H9 (cell line): Measurements from ENCODE around the gene SLC7A5. TPM values are rescaled to one million over a fixed set of nuclear protein-coding genes. Genes with fewer than 3 reads are reported as not detected.
A peak's percentile ranks its signal among the peaks of the same experiment; 100 is the strongest.
"Not testable (repeated sequence)": the region's sequence is repeated elsewhere in the genome, so short reads cannot be mapped to it uniquely, and the experiment has no call there.

Experiments used
- DNase-seq: peaks from one replicate; pipeline ENCODE4 v3.0.0-alpha.2; 2017
- H2AFZ ChIP-seq: one replicate; pipeline ENCODE4 v1.6.1; 2013; ENCODE audit warnings: mild to moderate bottlenecking, low read length, control low read depth, moderate library complexity
- H2AK5ac ChIP-seq: 2 replicates; pipeline ENCODE4 v1.6.1; 2013; ENCODE audit warnings: low read length, control low read depth, mixed read lengths; ENCODE audit not compliant: insufficient read length
- H2BK120ac ChIP-seq: one replicate; pipeline ENCODE4 v1.6.1; 2013; ENCODE audit warnings: low read depth, mild to moderate bottlenecking, low read length, control low read depth, inconsistent platforms; ENCODE audit not compliant: poor library complexity, severe bottlenecking
- H2BK12ac ChIP-seq: 2 replicates; pipeline ENCODE4 v1.6.1; 2013; ENCODE audit warnings: low read length, control low read depth, mixed read lengths, low read depth; ENCODE audit not compliant: insufficient read length
- H2BK15ac ChIP-seq: 2 replicates; pipeline ENCODE4 v1.6.1; 2013; ENCODE audit warnings: low read depth, low read length, control low read depth
- H2BK20ac ChIP-seq: one replicate; pipeline ENCODE4 v1.6.1; 2013; ENCODE audit warnings: low read depth, mild to moderate bottlenecking, low read length, control low read depth, inconsistent platforms; ENCODE audit not compliant: poor library complexity, severe bottlenecking
- H2BK5ac ChIP-seq: 2 replicates; pipeline ENCODE4 v1.6.1; 2013; ENCODE audit warnings: low read length, control low read depth, mixed read lengths; ENCODE audit not compliant: insufficient read length
- H3K14ac ChIP-seq: 2 replicates; pipeline ENCODE4 v1.6.1; 2013; ENCODE audit warnings: low read length, control low read depth; ENCODE audit not compliant: insufficient read depth
- H3K18ac ChIP-seq: 2 replicates; pipeline ENCODE4 v1.6.1; 2013; ENCODE audit warnings: low read depth, mild to moderate bottlenecking, mixed read lengths, low read length, control low read depth; ENCODE audit not compliant: insufficient read length
- H3K23ac ChIP-seq: 2 replicates; pipeline ENCODE4 v1.6.1; 2013; ENCODE audit warnings: low read length, control low read depth, mixed read lengths, low read depth; ENCODE audit not compliant: insufficient read length
- H3K23me2 ChIP-seq: 2 replicates; pipeline ENCODE4 v1.6.1; 2013; ENCODE audit warnings: low read depth, mild to moderate bottlenecking, mixed read lengths, low read length, control low read depth; ENCODE audit not compliant: insufficient read length, poor library complexity, severe bottlenecking
- H3K27ac ChIP-seq: 2 replicates; pipeline ENCODE4 v1.5.1; 2013; ENCODE audit warnings: low read length, control low read depth, mixed read lengths, low read depth; ENCODE audit not compliant: insufficient read length
- H3K27me3 ChIP-seq: 2 replicates; pipeline ENCODE4 v1.6.1; 2013; ENCODE audit warnings: low read length, control low read depth, inconsistent platforms; ENCODE audit not compliant: insufficient read depth
- H3K4ac ChIP-seq: 2 replicates; pipeline ENCODE4 v1.6.1; 2013; ENCODE audit warnings: low read depth, mild to moderate bottlenecking, control low read depth, inconsistent platforms, low read length, moderate library complexity
- H3K4me1 ChIP-seq: 2 replicates; pipeline ENCODE4 v1.6.1; 2013; ENCODE audit warnings: low read length, control low read depth, inconsistent platforms; ENCODE audit not compliant: insufficient read depth
- H3K4me2 ChIP-seq: 2 replicates; pipeline ENCODE4 v1.6.1; 2013; ENCODE audit warnings: low read length, control low read depth, mixed read lengths; ENCODE audit not compliant: insufficient read length, insufficient read depth
- H3K56ac ChIP-seq: 2 replicates; pipeline ENCODE4 v1.6.1; 2013; ENCODE audit warnings: low read depth, mild to moderate bottlenecking, mixed read lengths, low read length, control low read depth; ENCODE audit not compliant: insufficient read length
- H3K79me1 ChIP-seq: 2 replicates; pipeline ENCODE4 v1.6.1; 2013; ENCODE audit warnings: low read depth, mild to moderate bottlenecking, moderate library complexity, low read length, control low read depth, inconsistent platforms; ENCODE audit not compliant: insufficient read depth, poor library complexity, severe bottlenecking
- H3K79me2 ChIP-seq: 2 replicates; pipeline ENCODE4 v1.6.1; 2013; ENCODE audit warnings: low read length, control low read depth, inconsistent platforms; ENCODE audit not compliant: insufficient read depth
- H3K9ac ChIP-seq: 2 replicates; pipeline ENCODE4 v1.6.1; 2013; ENCODE audit warnings: low read length, control low read depth, mixed read lengths; ENCODE audit not compliant: insufficient read length; ENCODE audit errors: extremely low read depth
- H3K9me3 ChIP-seq: one replicate; pipeline ENCODE4 v1.6.1; 2013; ENCODE audit warnings: low read depth, low read length, inconsistent platforms; ENCODE audit not compliant: control insufficient read depth
- H3T11ph ChIP-seq: one replicate; pipeline ENCODE4 v1.6.1; 2013; ENCODE audit warnings: mild to moderate bottlenecking, low read length, control low read depth, inconsistent platforms
- H4K20me1 ChIP-seq: one replicate; pipeline ENCODE4 v1.6.1; 2013; ENCODE audit not compliant: control insufficient read depth, insufficient read length, insufficient read depth
- H4K5ac ChIP-seq: 2 replicates; pipeline ENCODE4 v1.6.1; 2013; ENCODE audit warnings: low read depth, mild to moderate bottlenecking, mixed read lengths, low read length, control low read depth; ENCODE audit not compliant: insufficient read length
- H4K8ac ChIP-seq: replicated peaks from 2 replicates; pipeline ENCODE4 v1.6.1; 2013; ENCODE audit warnings: low read length, control low read depth, mixed read lengths, low read depth; ENCODE audit not compliant: insufficient read length
- H4K91ac ChIP-seq: 2 replicates; pipeline ENCODE4 v1.6.1; 2013; ENCODE audit warnings: low read depth, mild to moderate bottlenecking, moderate library complexity, mixed read lengths, low read length, control low read depth; ENCODE audit not compliant: insufficient read length
- H3K27ac Mint-ChIP-seq, 3 experiments: 2 replicates in 2 of 3; 3 replicates in 1 of 3; pipeline ENCODE4 v1.8.0; 2020 to 2021; ENCODE audit warnings: mixed read lengths in 3 of 3, mild to moderate bottlenecking in 1 of 3, moderate library complexity in 1 of 3
- H3K27me3 Mint-ChIP-seq: 2 replicates; pipeline ENCODE4 v1.8.0; 2021; ENCODE audit warnings: low read depth, mild to moderate bottlenecking, moderate library complexity, mixed read lengths
- H3K36me3 Mint-ChIP-seq, 3 experiments: 2 replicates in 2 of 3; 3 replicates in 1 of 3; pipeline ENCODE4 v1.8.0; 2020 to 2021; ENCODE audit warnings: low read depth in 3 of 3, mixed read lengths in 3 of 3; ENCODE audit not compliant: insufficient read depth in 1 of 3
- H3K4me1 Mint-ChIP-seq, 2 experiments: 2 replicates each; pipeline ENCODE4 v1.8.0; 2020; ENCODE audit warnings: mixed read lengths in 2 of 2
- H3K4me3 Mint-ChIP-seq, 2 experiments: 2 replicates in 1 of 2; 3 replicates in 1 of 2; pipeline ENCODE4 v1.8.0; 2020 to 2021; ENCODE audit warnings: mild to moderate bottlenecking in 2 of 2, mixed read lengths in 2 of 2, moderate library complexity in 1 of 2
- H3K9me3 Mint-ChIP-seq, 2 experiments: 2 replicates in 1 of 2; 3 replicates in 1 of 2; pipeline ENCODE4 v1.8.0; 2020; ENCODE audit warnings: mild to moderate bottlenecking in 2 of 2, mixed read lengths in 2 of 2, moderate library complexity in 1 of 2
- WGBS: extraction: QIAGEN DNeasy Blood & Tissue Kit; methylation state at CpG from one replicate; pipeline ENCODE4 v1.1.7; 2013; ENCODE audit warnings: missing lambda C conversion rate, low lambda C conversion rate, mixed read lengths; ENCODE audit not compliant: insufficient read length; ENCODE audit errors: extremely low coverage; 5-methylcytosine and 5-hydroxymethylcytosine counted together
- total RNA-seq: library from RNA; stranded (reverse); gene quantifications from 2 replicates; pipeline ENCODE4 v1.2.1, GENCODE V29; 2021
- TF ChIP-seq, protein P1 (sequence below): fragments of 200-600 bp; sonication (generic); conservative IDR thresholded peaks from 3 replicates; pipeline ENCODE4 v1.8.0; 2021; ENCODE audit warnings: antibody characterized with exemption, mild to moderate bottlenecking

The SLC7A5 gene
- total RNA-seq, 1 experiment from 2014 or later, result 217 TPM

GRCh38 chr16:87817910-87818309 lies 51.4 kb downstream of the SLC7A5 start:
- TF ChIP-seq, protein P1, sequence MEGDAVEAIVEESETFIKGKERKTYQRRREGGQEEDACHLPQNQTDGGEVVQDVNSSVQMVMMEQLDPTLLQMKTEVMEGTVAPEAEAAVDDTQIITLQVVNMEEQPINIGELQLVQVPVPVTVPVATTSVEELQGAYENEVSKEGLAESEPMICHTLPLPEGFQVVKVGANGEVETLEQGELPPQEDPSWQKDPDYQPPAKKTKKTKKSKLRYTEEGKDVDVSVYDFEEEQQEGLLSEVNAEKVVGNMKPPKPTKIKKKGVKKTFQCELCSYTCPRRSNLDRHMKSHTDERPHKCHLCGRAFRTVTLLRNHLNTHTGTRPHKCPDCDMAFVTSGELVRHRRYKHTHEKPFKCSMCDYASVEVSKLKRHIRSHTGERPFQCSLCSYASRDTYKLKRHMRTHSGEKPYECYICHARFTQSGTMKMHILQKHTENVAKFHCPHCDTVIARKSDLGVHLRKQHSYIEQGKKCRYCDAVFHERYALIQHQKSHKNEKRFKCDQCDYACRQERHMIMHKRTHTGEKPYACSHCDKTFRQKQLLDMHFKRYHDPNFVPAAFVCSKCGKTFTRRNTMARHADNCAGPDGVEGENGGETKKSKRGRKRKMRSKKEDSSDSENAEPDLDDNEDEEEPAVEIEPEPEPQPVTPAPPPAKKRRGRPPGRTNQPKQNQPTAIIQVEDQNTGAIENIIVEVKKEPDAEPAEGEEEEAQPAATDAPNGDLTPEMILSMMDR, result no peak
- DNase-seq, result no peak
- no peak overlapping the region for H4K8ac ChIP-seq
- H3K56ac ChIP-seq, result no peak overlapping the region
- no peaks in the 10 kb centered on the region for H3K79me2 ChIP-seq
- Mint-ChIP-seq H3K4me3 (no peak overlapping the region; a peak in 1 of 5 replicates), H3K4me1 (peaks cover 42 to 47% of the 10 kb centered on the region in 2 experiments), H3K27me3 (peaks cover 11% of the 10 kb centered on the region), H3K27ac (peak overlapping the region in 2 of 3 experiments; percentile 30 to 83; a peak in 2 of 7 replicates), H3K36me3 (peaks cover 2 to 17% (median 14%) of the 10 kb centered on the region in 3 experiments; a peak in 6 of 7 replicates), H3K9me3 (peaks cover 17 to 23% of the 10 kb centered on the region in 2 experiments)
- WGBS, result no CpG with 5 or more reads among the region's 8 CpGs
- no peaks in the 10 kb centered on the region for H3K9me3 ChIP-seq
- no peaks in the 10 kb centered on the region for H3K79me1 ChIP-seq
- no peak overlapping the region for H3K23ac ChIP-seq
- peaks cover 4% of the 10 kb centered on the region for H3K4me1 ChIP-seq
- H3K27me3 ChIP-seq, result no peaks in the 10 kb centered on the region
- H3K14ac ChIP-seq, result no peak overlapping the region
- H2BK120ac ChIP-seq, result no peak overlapping the region
- no peak overlapping the region for H3K4ac ChIP-seq
- no peak overlapping the region for H4K5ac ChIP-seq
- H2AK5ac ChIP-seq, result no peak overlapping the region
- H3K9ac ChIP-seq, result no peak overlapping the region
- H2BK12ac ChIP-seq, result no peak overlapping the region
- no peak overlapping the region for H2BK20ac ChIP-seq
- no peak overlapping the region for H2BK15ac ChIP-seq
- H2BK5ac ChIP-seq, result no peak overlapping the region
- H3K27ac ChIP-seq, result no peak overlapping the region
- no peak overlapping the region for H2AFZ ChIP-seq
- no peak overlapping the region for H3K4me2 ChIP-seq
- no peak overlapping the region for H3K18ac ChIP-seq
- H4K20me1 ChIP-seq, result no peaks in the 10 kb centered on the region
- no peak overlapping the region for H4K91ac ChIP-seq
- no peaks in the 10 kb centered on the region for H3K23me2 ChIP-seq
- H3T11ph ChIP-seq, result no peak overlapping the region

DNA sequence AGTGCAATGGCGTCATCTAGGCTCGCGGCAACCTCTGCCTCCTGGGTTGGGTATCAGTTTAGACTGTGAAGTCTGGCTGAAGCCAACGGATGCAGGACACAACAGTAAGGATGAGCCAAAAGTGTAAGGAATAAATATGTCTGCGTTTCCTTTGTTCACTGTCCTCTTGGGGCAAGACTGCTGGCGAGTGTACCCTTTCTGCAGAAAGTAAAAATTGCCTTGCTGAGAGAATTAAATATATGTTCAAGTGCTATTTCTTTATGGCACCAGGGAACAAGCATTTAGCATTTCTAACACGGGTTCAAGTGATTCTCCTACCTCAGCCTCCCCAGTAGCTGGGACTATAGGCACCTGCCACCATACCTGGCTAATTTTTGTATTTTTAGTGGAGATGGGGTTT lies 51.9 kb downstream of the SLC7A5 start:
- WGBS, result no CpG with 5 or more reads among the region's 7 CpGs
- H3T11ph ChIP-seq, DNase-seq, H3K18ac ChIP-seq, H2BK15ac ChIP-seq, H2BK5ac ChIP-seq, H3K9me3 ChIP-seq, H4K20me1 ChIP-seq, H3K27me3 ChIP-seq, H3K79me1 ChIP-seq, H3K23ac ChIP-seq, H3K9ac ChIP-seq, H2BK12ac ChIP-seq, H3K79me2 ChIP-seq, H3K56ac ChIP-seq, H3K4me1 ChIP-seq, H3K23me2 ChIP-seq, H3K4ac ChIP-seq, H3K27me3 Mint-ChIP-seq, H3K14ac ChIP-seq, H2AFZ ChIP-seq, H2BK20ac ChIP-seq, H3K27ac ChIP-seq, H2AK5ac ChIP-seq, H2BK120ac ChIP-seq, H3K4me3 Mint-ChIP-seq, H3K27ac Mint-ChIP-seq, H3K4me2 ChIP-seq, H4K91ac ChIP-seq, H4K8ac ChIP-seq, H4K5ac ChIP-seq: not testable (repeated sequence)
- Mint-ChIP-seq H3K36me3 (peaks cover 2 to 17% (median 14%) of the 10 kb centered on the region in 3 experiments; a peak in 6 of 7 replicates), H3K4me1 (peaks cover 36 to 46% of the 10 kb centered on the region in 2 experiments), H3K9me3 (peaks cover 17 to 23% of the 10 kb centered on the region in 2 experiments)
